GM19372 (cell line): ENCODE data around the gene UQCC5.

Experiments used
- ATAC-seq: cut with Tn5 transposase; IDR thresholded peaks from one replicate; pipeline ENCODE4 v1.9.1; 2021; ENCODE audit warnings: mild to moderate bottlenecking, low read depth, moderate library complexity; ENCODE audit not compliant: unreplicated experiment

Gene UQCC5

GRCh38 chr3:52536369-52537164 lies at the start of gene UQCC5:
Gene UQCC5 (plus strand): TSS chr3:52536605. CDS start chr3:52536756, 151 bp downstream.
- peak; percentile 80 for ATAC-seq

GRCh38 chr3:52487050-52487787 lies 49.2 kb upstream of the UQCC5 start:
- ATAC-seq, result no peak

GRCh38 chr3:52487788-52488691 lies 48.4 kb upstream of the UQCC5 start:
- no peak for ATAC-seq

GRCh38 chr3:52488746-52489145 lies 47.7 kb upstream of the UQCC5 start:
- ATAC-seq, result no peak

GRCh38 chr3:52489453-52489852 lies 47.0 kb upstream of the UQCC5 start:
- no peak for ATAC-seq

GRCh38 chr3:52490035-52490938 lies 46.1 kb upstream of the UQCC5 start:
- no peak for ATAC-seq

- no peak for ATAC-seq
Measured at GRCh38 chr3:52490939-52491526, 45.4 kb upstream of the UQCC5 start.

- ATAC-seq, result no peak
Measured at GRCh38 chr3:52492059-52492458, 44.3 kb upstream of the UQCC5 start.

- ATAC-seq, result no peak
Measured at GRCh38 chr3:52493232-52494017, 43.0 kb upstream of the UQCC5 start.

GRCh38 chr3:52494445-52494844 lies 42.0 kb upstream of the UQCC5 start:
- ATAC-seq, result no peak

- ATAC-seq, result no peak
Measured at GRCh38 chr3:52494886-52495495, 41.4 kb upstream of the UQCC5 start, which contains the start of gene STAB1. Gene STAB1 (plus strand): TSS chr3:52495338. CDS start chr3:52495414, 76 bp downstream.

- no peak for ATAC-seq
Measured at GRCh38 chr3:52495777-52496602, 40.4 kb upstream of the UQCC5 start.

GRCh38 chr3:52498137-52499054 lies 38.0 kb upstream of the UQCC5 start:
- no peak for ATAC-seq

- ATAC-seq, result no peak
Measured at GRCh38 chr3:52501046-52501445, 35.4 kb upstream of the UQCC5 start.

GRCh38 chr3:52502001-52502400 lies 34.4 kb upstream of the UQCC5 start:
- ATAC-seq, result no peak

GRCh38 chr3:52502808-52503350 lies 33.5 kb upstream of the UQCC5 start:
- no peak for ATAC-seq
